Effector memory CD4-positive, alpha-beta T cell (primary cell): ENCODE measurements around the gene C2orf72.

ENCODE experiments used
- DNase-seq, 3 donors: peaks; one replicate each; pipeline ENCODE4 v3.0.0-alpha.2; 2020
- H3K27ac ChIP-seq: 2 replicates; pipeline ENCODE4 v1.7.0; 2013; ENCODE audit warnings: mild to moderate bottlenecking, low read length, moderate library complexity; ENCODE audit not compliant: insufficient read depth, poor library complexity, severe bottlenecking
- H3K27me3 ChIP-seq: replicated peaks from 2 replicates; pipeline ENCODE4 v1.7.0; 2013; ENCODE audit warnings: mild to moderate bottlenecking, low read length; ENCODE audit not compliant: insufficient read depth, control insufficient read depth, poor library complexity, severe bottlenecking
- H3K36me3 ChIP-seq: 2 replicates; pipeline ENCODE4 v1.7.0; 2013; ENCODE audit warnings: mild to moderate bottlenecking, low read length, moderate library complexity; ENCODE audit not compliant: control insufficient read depth, insufficient read depth
- H3K4me1 ChIP-seq: 2 replicates; pipeline ENCODE4 v1.7.0; 2013; ENCODE audit warnings: low read length, mild to moderate bottlenecking; ENCODE audit not compliant: control insufficient read depth, insufficient read depth, poor library complexity, severe bottlenecking
- H3K4me3 ChIP-seq: 2 replicates; pipeline ENCODE4 v1.7.0; 2013; ENCODE audit warnings: low read length, low read depth, mild to moderate bottlenecking; ENCODE audit not compliant: insufficient read depth, poor library complexity, severe bottlenecking
- H3K9me3 ChIP-seq: 2 replicates; pipeline ENCODE4 v1.7.0; 2013; ENCODE audit warnings: mild to moderate bottlenecking, low read length, moderate library complexity; ENCODE audit not compliant: control insufficient read depth

The C2orf72 gene

GRCh38 chr2:231052494-231053451 lies 15.4 kb downstream of the C2orf72 start:
- Histone ChIP-seq H3K9me3 (no peaks in the 10 kb centered on the region), H3K27ac (peak overlapping the region; percentile 22), H3K27me3 (peaks cover 2% of the 10 kb centered on the region), H3K36me3 (no peaks in the 10 kb centered on the region), H3K4me1 (peaks cover 8% of the 10 kb centered on the region), H3K4me3 (peak overlapping the region; percentile 69)
- peak; percentile 54 to 67 (median 67) for DNase-seq

GRCh38 chr2:231053846-231054245 lies 16.5 kb downstream of the C2orf72 start:
- peaks cover 13% of the 10 kb centered on the region for H3K4me1 ChIP-seq
- H3K9me3 ChIP-seq: no peaks in the 10 kb centered on the region
- no peak for DNase-seq
- no peaks in the 10 kb centered on the region for H3K36me3 ChIP-seq
- peaks cover 2% of the 10 kb centered on the region for H3K27me3 ChIP-seq
- no peak overlapping the region for H3K27ac ChIP-seq
- H3K4me3 ChIP-seq: no peak overlapping the region

- Histone ChIP-seq H3K4me3 (peak within 1 kb of the TSS; percentile 100), H3K27ac (peak within 1 kb of the TSS; percentile 90), H3K36me3 (peaks cover 2% of the 10 kb centered on the region), H3K9me3 (no peaks in the 10 kb centered on the region), H3K27me3 (no peaks in the 10 kb centered on the region), H3K4me1 (peaks cover 13% of the 10 kb centered on the region)
- DNase-seq: peak; percentile 84 to 89 (median 88)
Observed at GRCh38 chr2:231056453-231057416, 19.4 kb downstream of the C2orf72 start, which contains the start of gene PSMD1. Gene PSMD1 (plus strand): TSS chr2:231056867. CDS start chr2:231057026, 159 bp downstream.

- Histone ChIP-seq H3K4me1 (peaks cover 9% of the 10 kb centered on the region), H3K27me3 (no peaks in the 10 kb centered on the region), H3K36me3 (peaks cover 10% of the 10 kb centered on the region), H3K9me3 (no peaks in the 10 kb centered on the region), H3K4me3 (peak overlapping the region; percentile 100), H3K27ac (peak overlapping the region; percentile 90)
- no peak for DNase-seq
Observed at GRCh38 chr2:231057590-231057989, 20.3 kb downstream of the C2orf72 start.

- peaks cover 20% of the 10 kb centered on the region for H3K36me3 ChIP-seq
- H3K9me3 ChIP-seq: no peaks in the 10 kb centered on the region
- DNase-seq: no peak
- H3K27me3 ChIP-seq: no peaks in the 10 kb centered on the region
- no peak overlapping the region for H3K27ac ChIP-seq
- no peak overlapping the region for H3K4me3 ChIP-seq
- H3K4me1 ChIP-seq: peaks cover 8% of the 10 kb centered on the region
Observed at GRCh38 chr2:231058761-231059550, 21.6 kb downstream of the C2orf72 start.

- no peak for DNase-seq
- H3K27me3 ChIP-seq: no peaks in the 10 kb centered on the region
- H3K4me1 ChIP-seq: peaks cover 8% of the 10 kb centered on the region
- H3K9me3 ChIP-seq: no peaks in the 10 kb centered on the region
- no peak overlapping the region for H3K27ac ChIP-seq
- H3K36me3 ChIP-seq: peaks cover 22% of the 10 kb centered on the region
- no peak overlapping the region for H3K4me3 ChIP-seq
Observed at GRCh38 chr2:231059756-231060155, 22.4 kb downstream of the C2orf72 start.

GRCh38 chr2:231062776-231063175 lies 25.5 kb downstream of the C2orf72 start:
- Histone ChIP-seq H3K36me3 (peaks cover 43% of the 10 kb centered on the region), H3K27me3 (no peaks in the 10 kb centered on the region), H3K9me3 (no peaks in the 10 kb centered on the region), H3K4me3 (no peak overlapping the region), H3K27ac (no peak overlapping the region), H3K4me1 (peaks cover 5% of the 10 kb centered on the region)
- no peak for DNase-seq

GRCh38 chr2:231063347-231063746 lies 26.0 kb downstream of the C2orf72 start:
- Histone ChIP-seq H3K27ac (no peak overlapping the region), H3K27me3 (no peaks in the 10 kb centered on the region), H3K4me1 (no peaks in the 10 kb centered on the region), H3K9me3 (no peaks in the 10 kb centered on the region), H3K36me3 (peaks cover 48% of the 10 kb centered on the region), H3K4me3 (no peak overlapping the region)
- no peak for DNase-seq

GRCh38 chr2:231065966-231066365 lies 28.6 kb downstream of the C2orf72 start:
- H3K27me3 ChIP-seq: no peaks in the 10 kb centered on the region
- no peak overlapping the region for H3K4me3 ChIP-seq
- H3K27ac ChIP-seq: no peak overlapping the region
- peaks cover 60% of the 10 kb centered on the region for H3K36me3 ChIP-seq
- no peaks in the 10 kb centered on the region for H3K4me1 ChIP-seq
- H3K9me3 ChIP-seq: no peaks in the 10 kb centered on the region
- DNase-seq: no peak
